GM18517 (cell line): Measurements from ENCODE around the gene LPA.

Experiments used
- ATAC-seq: cut with Tn5 transposase; IDR thresholded peaks from one replicate; pipeline ENCODE4 v1.9.1; 2021; ENCODE audit warnings: mild to moderate bottlenecking, moderate library complexity; ENCODE audit not compliant: unreplicated experiment

The LPA gene

GRCh38 chr6:160519133-160519532 lies 144.9 kb downstream of the LPA start:
- no peak for ATAC-seq

- ATAC-seq = no peak
These were observed 150.2 kb downstream of the LPA start for GRCh38 chr6:160513836-160514235.

- ATAC-seq = no peak
These were observed 153.0 kb downstream of the LPA start for GRCh38 chr6:160510976-160511617.

GRCh38 chr6:160510199-160510598 lies 153.9 kb downstream of the LPA start:
- ATAC-seq = no peak

- ATAC-seq = no peak
These were observed 154.5 kb downstream of the LPA start for GRCh38 chr6:160509610-160510009.

- ATAC-seq = no peak
These were observed 155.5 kb downstream of the LPA start for GRCh38 chr6:160508599-160508998.

GRCh38 chr6:160507420-160507819 lies 156.7 kb downstream of the LPA start:
- ATAC-seq = no peak

GRCh38 chr6:160505970-160506369 lies 158.1 kb downstream of the LPA start:
- ATAC-seq = no peak

GRCh38 chr6:160500639-160501038 lies 163.4 kb downstream of the LPA start:
- no peak for ATAC-seq

- no peak for ATAC-seq
These were observed 169.5 kb downstream of the LPA start for GRCh38 chr6:160494576-160494975.

- no peak for ATAC-seq
These were observed 175.0 kb downstream of the LPA start for GRCh38 chr6:160489091-160489490.

GRCh38 chr6:160487116-160487515 lies 177.0 kb downstream of the LPA start:
- ATAC-seq = no peak
